SJCRH30 (cell line): ENCODE measurements around the gene RAE1. TPM values are rescaled to one million over a fixed set of nuclear protein-coding genes. Genes with fewer than 3 reads are reported as not detected.
"Not testable (repeated sequence)": the region's sequence is repeated elsewhere in the genome, so short reads cannot be mapped to it uniquely, and the experiment has no call there.

ENCODE experiments used
- DNase-seq, 2 experiments: peaks; one replicate each; pipeline ENCODE4 v3.0.0-alpha.2; 2015 to 2020
- H3K27ac ChIP-seq: fragments of 250-450 bp; sonication (Bioruptor Pico); 2 replicates; pipeline ENCODE4 v1.5.1; 2020; ENCODE audit warnings: mild to moderate bottlenecking, moderate library complexity
- H3K27me3 ChIP-seq: fragments of 250-450 bp; sonication (Bioruptor Pico); 2 replicates; pipeline ENCODE4 v1.5.1; 2020; ENCODE audit warnings: mild to moderate bottlenecking, moderate library complexity
- H3K36me3 ChIP-seq: fragments of 250-450 bp; sonication (Bioruptor Pico); 2 replicates; pipeline ENCODE4 v1.5.1; 2020; ENCODE audit warnings: mild to moderate bottlenecking, moderate library complexity
- H3K4me1 ChIP-seq: fragments of 250-450 bp; sonication (Bioruptor Pico); 2 replicates; pipeline ENCODE4 v1.5.1; 2020; ENCODE audit warnings: mild to moderate bottlenecking, moderate library complexity
- H3K4me3 ChIP-seq: fragments of 250-450 bp; sonication (Bioruptor Pico); 2 replicates; pipeline ENCODE4 v1.5.1; 2020; ENCODE audit warnings: mild to moderate bottlenecking, moderate library complexity
- H3K9me3 ChIP-seq: fragments of 250-450 bp; sonication (Bioruptor Pico); replicated peaks from 2 replicates; pipeline ENCODE4 v1.5.1; 2020; ENCODE audit warnings: mild to moderate bottlenecking, moderate library complexity
- total RNA-seq: library from RNA; depleted of rRNA; stranded (reverse); fragments of >200 nt; shearing (Covaris generic); gene quantifications from 2 replicates; pipeline ENCODE4 v1.2.3, GENCODE V29; 2014

The RAE1 gene
- total RNA-seq, 1 experiment from 2014 or later = 112 TPM

DNA sequence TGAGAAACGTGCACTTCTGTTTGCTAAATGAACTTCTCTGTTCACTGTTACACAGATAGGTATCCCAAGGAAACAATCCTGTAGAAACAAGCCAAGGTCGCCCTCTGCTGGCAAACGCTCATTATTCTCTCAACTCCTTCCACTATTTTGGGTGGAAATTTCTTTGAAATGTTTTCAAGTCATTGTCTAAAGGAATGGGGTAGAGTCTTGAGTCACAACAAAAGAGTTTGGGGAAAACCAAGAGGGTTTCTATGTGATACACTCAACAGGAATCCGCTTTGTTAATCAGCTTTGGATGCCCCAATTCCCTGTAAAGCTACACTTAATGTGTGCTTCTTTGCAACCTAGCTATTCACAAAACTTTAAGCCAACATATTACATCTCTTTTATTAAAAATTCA lies 4.6 kb upstream of the RAE1 start:
- no peaks in the 10 kb centered on the region for H3K9me3 ChIP-seq
- H3K27ac ChIP-seq = no peak overlapping the region
- peaks cover 10% of the 10 kb centered on the region for H3K4me1 ChIP-seq
- no peak overlapping the region for H3K4me3 ChIP-seq
- peak; percentile 79 to 92 for DNase-seq
- no peaks in the 10 kb centered on the region for H3K27me3 ChIP-seq
- no peaks in the 10 kb centered on the region for H3K36me3 ChIP-seq

DNA sequence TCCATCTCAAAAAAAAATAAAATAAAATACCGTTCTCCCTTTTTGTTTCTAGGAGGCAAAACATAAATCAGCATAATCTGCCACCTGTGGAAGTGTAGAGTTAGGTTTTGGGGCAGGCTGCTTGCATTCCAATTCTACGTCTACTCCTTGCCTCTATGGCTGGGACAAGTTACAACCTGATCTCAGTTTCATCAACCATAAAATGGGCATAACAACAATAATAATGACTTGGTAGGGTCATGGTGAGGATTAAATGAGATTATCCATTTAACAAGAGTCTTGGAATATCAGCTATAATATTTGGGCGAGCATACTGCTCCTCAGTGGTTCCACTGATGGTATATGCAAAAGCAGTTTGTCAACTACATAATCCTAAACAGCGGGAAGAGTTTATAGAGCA lies 3.7 kb upstream of the RAE1 start:
- no peak for DNase-seq
- Histone ChIP-seq H3K9me3 (no peaks in the 10 kb centered on the region), H3K4me1 (peaks cover 7% of the 10 kb centered on the region), H3K27me3 (no peaks in the 10 kb centered on the region), H3K4me3 (no peak overlapping the region), H3K36me3 (no peaks in the 10 kb centered on the region; the same call in 1 of the 2 replicates), H3K27ac (no peak overlapping the region)

DNA sequence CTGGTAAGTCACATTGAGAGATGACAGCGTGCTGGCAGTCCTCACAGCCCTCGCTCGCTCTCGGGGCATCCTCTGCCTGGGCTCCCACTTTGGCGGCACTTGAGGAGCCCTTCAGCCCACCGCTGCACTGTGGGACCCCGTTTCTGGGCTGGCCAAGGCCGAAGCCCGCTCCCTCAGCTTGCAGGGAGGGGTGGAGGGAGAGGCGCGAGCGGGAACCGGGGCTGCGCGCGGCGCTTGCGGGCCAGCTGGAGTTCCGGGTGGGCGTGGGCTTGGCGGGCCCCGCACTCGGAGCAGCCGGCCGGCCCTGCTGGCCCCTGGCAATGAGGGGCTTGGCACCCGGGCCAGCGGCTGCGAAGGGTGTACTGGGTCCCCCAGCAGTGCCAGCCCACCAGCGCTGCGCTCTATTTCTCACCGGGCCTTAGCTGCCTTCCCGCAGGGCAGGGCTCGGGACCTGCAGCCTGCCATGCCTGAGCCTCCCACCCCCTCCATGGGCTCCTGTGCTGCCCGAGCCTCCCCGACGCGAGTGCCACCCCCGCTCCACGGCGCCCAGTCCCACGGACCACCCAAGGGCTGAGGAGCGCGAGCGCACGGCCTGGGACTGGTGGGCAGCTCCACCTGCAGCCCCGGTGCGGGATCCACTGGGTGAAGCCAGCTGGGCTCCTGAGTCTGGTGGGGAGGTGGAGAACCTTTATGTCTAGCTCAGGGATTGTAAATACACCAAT lies 2.7 kb upstream of the RAE1 start:
- H3K36me3 ChIP-seq, H3K27me3 ChIP-seq, DNase-seq, H3K27ac ChIP-seq, H3K9me3 ChIP-seq, H3K4me3 ChIP-seq: not testable (repeated sequence)
- peaks cover 10% of the 10 kb centered on the region for H3K4me1 ChIP-seq

DNA sequence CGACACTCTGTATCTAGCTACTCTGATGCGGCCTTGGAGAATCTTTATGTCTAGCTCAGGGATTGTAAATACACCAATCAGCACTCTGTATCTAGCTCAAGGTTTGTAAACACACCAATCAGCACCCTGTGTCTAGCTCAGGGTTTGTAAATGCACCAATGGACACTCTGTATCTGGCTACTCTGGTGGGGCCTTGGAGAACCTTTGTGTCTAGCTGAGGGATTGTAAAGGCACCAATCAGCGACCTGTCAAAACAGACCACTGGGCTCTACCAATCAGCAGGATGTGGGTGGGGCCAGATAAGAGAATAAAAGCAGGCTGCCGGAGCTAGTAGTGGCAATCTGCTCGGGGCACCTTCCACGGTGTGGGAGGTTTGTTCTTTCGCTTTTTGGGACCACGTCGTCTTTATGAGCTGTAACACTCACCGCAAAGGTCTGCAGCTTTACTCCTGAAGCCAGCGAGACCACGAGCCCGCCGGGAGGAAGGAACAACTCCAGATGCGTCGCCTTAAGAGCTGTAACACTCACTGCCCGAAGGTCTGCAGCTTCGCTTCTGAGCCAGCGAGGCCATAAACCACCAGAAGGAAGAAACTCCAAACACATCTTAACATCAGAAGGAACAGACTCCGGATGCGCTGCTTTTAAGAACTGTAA lies 2.0 kb upstream of the RAE1 start:
- H3K9me3 ChIP-seq, H3K27ac ChIP-seq, H3K36me3 ChIP-seq, H3K4me3 ChIP-seq, H3K27me3 ChIP-seq, DNase-seq: not testable (repeated sequence)
- H3K4me1 ChIP-seq = peaks cover 10% of the 10 kb centered on the region

DNA sequence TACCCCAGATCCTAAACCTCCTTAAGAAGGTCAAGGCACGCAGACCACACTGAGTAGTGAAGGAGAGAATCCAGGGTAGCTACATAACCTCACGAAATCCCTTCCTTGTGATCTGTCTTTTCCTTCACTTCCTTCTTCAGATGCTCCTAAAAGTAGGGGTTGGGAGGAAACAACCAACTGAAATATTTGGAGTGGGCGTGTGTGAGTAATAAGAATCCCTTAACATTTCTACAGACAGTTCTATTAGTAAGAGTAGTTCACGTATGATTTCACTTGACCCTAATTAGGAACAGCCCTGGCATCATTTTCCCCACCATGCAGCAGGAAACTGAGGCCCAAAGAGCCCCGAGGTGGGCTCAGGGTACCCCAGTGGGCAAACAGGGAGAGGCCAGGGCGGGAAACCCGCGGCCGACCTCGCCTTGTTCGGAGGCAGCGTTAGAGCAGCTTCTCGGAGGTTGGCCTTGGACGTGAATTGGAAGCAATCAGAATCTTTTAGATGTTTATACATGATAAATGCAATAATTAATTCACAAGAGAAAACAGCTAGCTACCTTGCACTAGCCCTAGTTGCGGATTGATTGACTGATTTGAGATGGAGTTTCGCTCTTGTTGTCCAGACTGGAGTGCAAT lies 859 bp upstream of the RAE1 start:
- Histone ChIP-seq H3K27ac (no peak overlapping the region), H3K27me3 (no peaks in the 10 kb centered on the region), H3K9me3 (no peaks in the 10 kb centered on the region), H3K4me3 (no peak overlapping the region), H3K36me3 (no peaks in the 10 kb centered on the region; the same call in none of the 2 replicates), H3K4me1 (peaks cover 10% of the 10 kb centered on the region)
- DNase-seq = no peak

DNA sequence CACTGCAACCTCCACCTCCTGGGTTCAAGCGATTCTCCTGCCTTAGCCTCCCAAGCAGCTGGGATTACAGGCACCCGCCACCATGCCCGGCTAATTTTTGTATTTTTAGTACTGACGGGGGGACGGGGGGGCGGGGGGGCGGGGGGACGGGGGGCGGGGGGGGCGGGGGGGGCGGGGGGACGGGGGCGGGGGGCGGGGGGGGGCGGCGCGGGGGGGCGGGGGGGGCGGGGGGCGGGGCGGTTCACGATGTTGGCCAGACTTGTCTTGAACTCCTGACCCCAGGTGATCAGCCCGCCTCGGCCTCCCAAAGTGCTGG lies 371 bp upstream of the RAE1 start:
- peak overlapping the region; percentile 84 for H3K27ac ChIP-seq
- H3K9me3 ChIP-seq = not testable (repeated sequence)

DNA sequence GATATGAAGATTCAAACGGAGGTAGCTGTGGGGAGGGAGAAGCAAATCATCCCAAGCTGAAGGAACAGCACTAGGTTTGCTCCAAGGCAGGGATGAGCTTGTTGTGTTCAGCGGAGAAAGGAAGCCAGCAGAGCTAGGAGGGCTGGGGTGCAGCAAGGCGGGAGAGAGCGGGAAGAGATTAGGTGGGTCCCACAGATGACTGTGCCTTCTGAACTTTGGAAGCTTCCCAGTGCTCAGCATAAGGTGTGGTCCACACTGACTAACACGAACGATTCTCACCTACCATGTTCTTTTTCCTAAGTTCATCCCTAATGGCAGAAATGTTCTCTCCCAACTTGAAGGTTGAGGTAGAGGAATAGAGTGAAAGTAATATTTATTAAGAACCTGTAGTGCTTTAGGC lies 1.2 kb downstream of the RAE1 start:
- Histone ChIP-seq H3K4me3 (peak overlapping the region; percentile 83; the same call in 1 of the 2 replicates), H3K4me1 (peaks cover 10% of the 10 kb centered on the region), H3K27ac (no peak overlapping the region), H3K27me3 (no peaks in the 10 kb centered on the region), H3K9me3 (no peaks in the 10 kb centered on the region), H3K36me3 (no peaks in the 10 kb centered on the region; the same call in none of the 2 replicates)
- no peak for DNase-seq

More for the DNA sequence above, 371 bp upstream of the RAE1 start:
- peak overlapping the region; percentile 83 for H3K4me3 ChIP-seq
- not testable (repeated sequence) for H3K36me3 ChIP-seq, DNase-seq, H3K27me3 ChIP-seq
- peaks cover 10% of the 10 kb centered on the region for H3K4me1 ChIP-seq

DNA sequence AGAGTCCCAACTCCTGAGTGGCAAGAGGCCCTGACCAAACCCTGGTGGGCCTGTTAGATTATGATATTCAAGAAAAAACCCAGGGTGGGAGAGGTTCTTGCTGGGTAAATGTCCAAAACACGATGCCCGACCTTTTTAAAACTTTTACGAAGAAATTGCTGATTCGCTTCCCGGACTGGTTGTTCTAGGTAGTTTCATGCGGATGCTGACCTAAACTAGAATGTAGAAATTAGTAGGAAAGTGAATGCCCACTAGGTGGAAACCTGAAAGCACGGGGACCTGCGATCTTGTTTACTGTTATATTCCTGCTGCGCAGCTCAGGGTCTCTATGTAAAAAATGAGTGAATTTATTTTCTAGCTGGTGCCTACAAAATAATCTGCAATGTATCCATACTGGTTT lies 2.3 kb downstream of the RAE1 start:
- Histone ChIP-seq H3K27me3 (no peaks in the 10 kb centered on the region), H3K4me3 (no peak overlapping the region), H3K36me3 (no peaks in the 10 kb centered on the region; the same call in none of the 2 replicates), H3K9me3 (no peaks in the 10 kb centered on the region), H3K4me1 (peaks cover 10% of the 10 kb centered on the region), H3K27ac (no peak overlapping the region)
- DNase-seq = no peak

DNA sequence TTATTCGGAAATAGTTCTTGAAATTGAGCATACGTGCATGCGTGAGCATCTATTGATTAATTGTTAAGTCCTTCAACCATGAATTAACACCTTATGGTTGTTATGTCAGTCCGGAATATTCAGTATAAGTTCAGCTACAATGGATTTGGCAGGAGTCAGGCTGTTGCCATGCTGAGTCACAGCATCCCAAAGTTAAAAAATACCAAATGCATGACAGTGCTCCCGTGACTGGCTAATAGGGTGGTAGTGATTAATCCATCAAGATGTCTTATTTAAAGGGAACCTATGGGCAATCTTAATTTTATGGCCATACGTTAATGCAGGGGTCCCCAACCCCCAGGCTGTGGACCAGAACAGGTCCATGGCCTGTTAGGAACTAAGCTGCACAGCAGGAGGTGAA lies 10.5 kb downstream of the RAE1 start:
- no peaks in the 10 kb centered on the region for H3K4me1 ChIP-seq
- no peaks in the 10 kb centered on the region for H3K27me3 ChIP-seq
- no peak for DNase-seq
- H3K4me3 ChIP-seq = no peak overlapping the region
- no peak overlapping the region for H3K27ac ChIP-seq
- H3K9me3 ChIP-seq = no peaks in the 10 kb centered on the region
- no peaks in the 10 kb centered on the region; the same call in none of the 2 replicates for H3K36me3 ChIP-seq

DNA sequence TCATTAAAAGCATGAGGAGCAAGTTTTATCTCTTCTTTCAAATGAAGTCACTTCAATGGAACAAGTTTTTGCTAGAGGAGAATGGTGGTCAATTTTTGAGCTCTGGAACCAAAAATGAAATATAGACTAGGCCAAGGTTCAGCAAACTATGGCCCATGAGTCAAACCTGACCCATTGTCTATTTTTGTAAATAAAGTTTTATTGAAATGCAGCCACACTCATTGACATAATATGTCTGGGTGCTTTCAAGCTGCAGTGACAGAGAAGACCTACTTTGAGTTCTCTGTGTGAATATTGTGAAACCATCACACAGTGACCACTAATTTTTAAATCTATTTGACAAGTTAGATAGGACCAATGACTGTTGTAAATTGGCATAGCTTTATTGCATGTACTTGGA lies 13.4 kb downstream of the RAE1 start:
- Histone ChIP-seq H3K9me3 (no peaks in the 10 kb centered on the region), H3K27ac (no peak overlapping the region), H3K4me1 (no peaks in the 10 kb centered on the region), H3K36me3 (peaks cover 16% of the 10 kb centered on the region), H3K27me3 (no peaks in the 10 kb centered on the region), H3K4me3 (no peak overlapping the region)
- DNase-seq = no peak

DNA sequence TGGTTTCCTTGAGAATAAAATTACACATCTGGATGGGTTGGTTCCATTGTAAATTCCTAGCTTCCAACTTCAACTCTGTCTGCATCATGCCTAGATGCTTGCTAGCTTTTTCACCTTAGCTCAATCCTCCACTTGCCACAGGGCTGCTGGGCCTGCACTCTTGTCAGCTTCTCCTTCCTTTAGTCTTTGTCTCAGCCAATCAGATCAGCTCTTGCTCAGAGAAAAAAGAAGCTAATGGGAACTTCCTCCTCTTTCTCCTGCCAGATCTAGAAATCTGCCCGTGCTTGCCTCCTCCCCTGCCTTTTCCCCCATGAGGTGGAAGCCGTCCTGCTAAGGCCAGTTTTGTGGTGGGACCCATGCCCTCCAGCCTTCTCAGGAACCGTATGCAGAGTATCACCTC lies 18.5 kb downstream of the RAE1 start:
- Histone ChIP-seq H3K4me1 (no peaks in the 10 kb centered on the region), H3K27me3 (no peaks in the 10 kb centered on the region), H3K36me3 (peaks cover 62% of the 10 kb centered on the region), H3K9me3 (no peaks in the 10 kb centered on the region), H3K27ac (no peak overlapping the region), H3K4me3 (no peak overlapping the region)
- no peak for DNase-seq

DNA sequence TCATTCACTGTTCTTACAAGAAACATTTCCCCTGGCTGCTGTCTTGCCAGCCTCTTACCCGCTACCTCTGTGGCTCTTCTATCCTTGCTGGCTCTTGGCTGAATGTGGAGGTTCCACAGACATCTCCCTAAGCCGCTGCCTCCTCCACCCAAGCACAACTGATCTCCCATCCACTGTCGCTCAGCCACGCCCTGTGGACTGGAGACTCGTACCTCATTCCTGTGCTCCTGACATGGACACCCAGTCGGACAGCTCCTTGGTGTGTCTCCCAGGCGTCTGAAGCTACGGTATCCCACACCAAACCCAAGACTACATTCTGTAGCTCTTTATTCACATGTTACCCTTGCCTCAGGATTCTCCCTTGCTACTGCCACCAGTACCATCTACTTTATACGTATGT lies 19.3 kb downstream of the RAE1 start:
- H3K27ac ChIP-seq = no peak overlapping the region
- DNase-seq = no peak
- no peaks in the 10 kb centered on the region for H3K27me3 ChIP-seq
- no peaks in the 10 kb centered on the region for H3K4me1 ChIP-seq
- H3K9me3 ChIP-seq = no peaks in the 10 kb centered on the region
- H3K4me3 ChIP-seq = no peak overlapping the region
- H3K36me3 ChIP-seq = peaks cover 67% of the 10 kb centered on the region

DNA sequence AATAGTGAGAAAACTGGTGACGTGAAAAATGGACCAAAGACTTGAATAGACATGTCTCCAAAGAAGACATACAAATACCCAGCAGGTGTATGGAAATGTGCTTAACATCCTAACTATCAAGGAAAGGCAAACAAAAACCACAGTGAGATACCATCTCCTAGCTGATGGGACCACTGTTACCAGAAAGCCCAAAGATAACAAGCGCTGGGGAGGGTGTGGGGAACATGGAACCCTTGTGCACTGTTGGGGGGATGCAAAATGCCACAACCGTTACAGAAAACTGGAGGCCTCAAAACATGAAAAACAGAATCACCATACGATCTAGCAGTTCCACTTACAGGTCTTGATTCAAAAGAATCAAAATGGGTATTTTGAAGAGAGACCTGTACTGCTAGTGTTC lies 20.3 kb downstream of the RAE1 start:
- H3K36me3 ChIP-seq = peaks cover 75% of the 10 kb centered on the region
- H3K4me1 ChIP-seq = no peaks in the 10 kb centered on the region
- H3K27me3 ChIP-seq = no peaks in the 10 kb centered on the region
- no peak overlapping the region for H3K4me3 ChIP-seq
- no peaks in the 10 kb centered on the region for H3K9me3 ChIP-seq
- H3K27ac ChIP-seq = no peak overlapping the region
- DNase-seq = no peak

DNA sequence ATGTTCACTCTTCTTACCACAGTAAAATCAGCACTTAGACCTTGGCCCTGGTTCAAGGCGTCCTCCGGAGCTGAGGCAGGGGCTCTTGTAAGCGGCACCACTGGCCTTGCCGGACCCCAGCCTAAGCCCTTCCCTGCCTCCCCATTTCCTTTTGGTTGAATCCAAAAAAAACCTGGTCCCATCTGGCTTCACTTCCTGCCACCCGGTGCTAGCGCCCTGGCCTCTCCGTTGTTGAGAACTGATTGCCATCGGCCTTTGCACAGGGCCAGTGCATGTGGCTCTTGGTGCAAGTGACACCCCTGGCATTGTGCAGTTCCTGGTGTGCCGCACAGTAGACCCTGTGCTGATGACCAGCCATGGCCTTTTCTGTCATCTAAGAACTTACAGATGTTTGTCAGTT lies 21.1 kb downstream of the RAE1 start:
- H3K4me1 ChIP-seq = no peaks in the 10 kb centered on the region
- no peak overlapping the region for H3K4me3 ChIP-seq
- H3K27ac ChIP-seq = no peak overlapping the region
- no peak for DNase-seq
- no peaks in the 10 kb centered on the region for H3K9me3 ChIP-seq
- H3K27me3 ChIP-seq = no peaks in the 10 kb centered on the region
- H3K36me3 ChIP-seq = peaks cover 83% of the 10 kb centered on the region

DNA sequence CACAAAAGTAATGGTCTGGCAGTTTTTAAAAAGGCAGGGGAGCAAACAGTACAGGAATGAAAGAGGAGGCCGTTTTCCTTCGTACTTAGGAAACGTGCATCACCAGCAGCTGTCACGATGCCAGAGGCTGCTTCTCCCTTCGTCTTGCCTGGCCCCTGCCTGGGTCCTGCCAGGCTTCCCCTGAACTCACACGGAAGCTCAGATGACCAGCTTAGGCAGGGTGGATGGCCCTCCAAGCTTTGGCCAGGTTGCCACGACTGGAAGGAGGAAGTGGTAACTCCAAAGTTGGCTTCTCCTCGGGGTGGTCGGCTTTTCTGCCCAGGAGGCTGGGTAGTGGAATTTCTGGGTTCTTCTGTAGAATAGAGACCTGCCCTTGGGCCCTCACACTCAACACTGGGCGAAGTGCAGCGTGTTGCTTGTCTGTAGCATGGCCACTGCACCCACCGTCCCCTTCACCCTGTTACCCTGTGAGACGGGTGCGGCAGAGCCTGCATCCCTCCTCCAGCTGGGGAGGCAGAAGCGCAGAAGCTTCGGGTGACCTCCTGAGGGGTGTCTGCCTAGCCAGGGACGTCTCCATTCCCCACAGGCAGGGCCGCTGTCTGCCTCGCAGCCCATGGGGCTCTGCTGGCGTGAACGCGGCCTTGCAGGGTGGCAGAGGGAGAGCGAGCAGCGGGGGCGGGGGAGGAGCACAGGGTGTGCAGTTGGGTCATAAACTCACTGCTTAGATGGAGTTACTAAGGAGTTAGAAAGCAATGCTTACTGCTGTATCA lies 21.7 kb downstream of the RAE1 start:
- no peak for DNase-seq
- Histone ChIP-seq H3K36me3 (peaks cover 88% of the 10 kb centered on the region), H3K9me3 (no peaks in the 10 kb centered on the region)

More for the DNA sequence above, 21.7 kb downstream of the RAE1 start:
- no peak overlapping the region for H3K27ac ChIP-seq
- no peaks in the 10 kb centered on the region for H3K27me3 ChIP-seq
- no peak overlapping the region for H3K4me3 ChIP-seq
- no peaks in the 10 kb centered on the region for H3K4me1 ChIP-seq
